ENCODE data around the gene IRF2. TPM values are rescaled to one million over a fixed set of nuclear protein-coding genes. Genes with fewer than 3 reads are reported as not detected.

Gene IRF2
- total RNA-seq, 1 donor from 2014 or later = 16.1 TPM

DNA sequence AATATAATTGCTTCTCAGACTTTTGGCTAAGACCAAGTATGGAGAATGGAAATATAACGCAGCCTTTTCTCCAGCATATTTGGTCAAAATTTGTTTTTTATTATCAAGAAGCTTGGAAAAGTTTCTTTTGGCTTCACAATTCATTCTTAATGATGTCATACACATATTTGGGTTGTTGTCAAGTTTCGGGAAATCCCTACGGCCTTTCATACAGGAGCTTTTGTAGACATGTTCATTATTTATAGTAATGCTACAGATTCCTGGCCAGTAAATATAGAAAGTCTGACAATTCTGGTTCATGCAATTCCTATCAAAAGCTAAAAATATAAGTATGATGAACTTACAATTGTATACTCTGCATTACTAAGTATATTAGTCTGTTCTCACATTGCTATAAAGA, 112.9 kb downstream of the IRF2 start:
- Mint-ChIP-seq H3K9me3 (no peaks in the 10 kb centered on the region), H3K36me3 (no peaks in the 10 kb centered on the region)

DNA sequence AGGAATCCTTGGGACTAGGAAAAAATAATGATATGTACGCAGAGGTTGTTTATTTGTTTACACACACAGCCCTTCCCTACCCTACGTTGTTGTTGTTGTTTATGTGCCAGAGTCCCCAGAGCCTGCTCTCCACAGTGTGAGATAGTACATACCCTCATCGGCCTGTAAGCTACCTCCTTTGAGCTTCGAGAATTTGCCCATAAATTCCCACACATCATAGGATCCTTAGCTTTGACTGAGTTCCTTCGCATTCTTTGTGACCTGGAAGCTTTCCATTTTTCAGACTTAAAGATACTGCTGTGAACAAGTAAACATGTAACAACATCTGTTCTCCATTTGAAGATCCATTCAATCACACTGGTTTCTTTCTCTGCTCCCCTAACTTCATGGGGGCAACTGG, 114.5 kb downstream of the IRF2 start:
- Histone ChIP-seq H3K4me3 (no peak overlapping the region), H3K9ac (no peak overlapping the region), H2AFZ (replicated peaks) (peak overlapping the region; percentile 63), H3K9me3 (ENCODE audit: low read depth) (no peaks in the 10 kb centered on the region), H3K4me2 (no peak overlapping the region), H4K20me1 (ENCODE audit: low read depth) (no peaks in the 10 kb centered on the region), H3K4me1 (no peaks in the 10 kb centered on the region), H3F3A (ENCODE audit: low read depth) (no peaks in the 10 kb centered on the region), H3K36me3 (no peaks in the 10 kb centered on the region), H3K79me2 (ENCODE audit: low read depth) (no peaks in the 10 kb centered on the region), H3K27me3 (no peaks in the 10 kb centered on the region), H3K27ac (no peak overlapping the region)
- no peaks in the 10 kb centered on the region for H3K9me3 Mint-ChIP-seq
- DNase-seq (ENCODE audit: low spot score) = no peak
- H3K4me3 Mint-ChIP-seq = no peak overlapping the region
- TF ChIP-seq, protein P1, sequence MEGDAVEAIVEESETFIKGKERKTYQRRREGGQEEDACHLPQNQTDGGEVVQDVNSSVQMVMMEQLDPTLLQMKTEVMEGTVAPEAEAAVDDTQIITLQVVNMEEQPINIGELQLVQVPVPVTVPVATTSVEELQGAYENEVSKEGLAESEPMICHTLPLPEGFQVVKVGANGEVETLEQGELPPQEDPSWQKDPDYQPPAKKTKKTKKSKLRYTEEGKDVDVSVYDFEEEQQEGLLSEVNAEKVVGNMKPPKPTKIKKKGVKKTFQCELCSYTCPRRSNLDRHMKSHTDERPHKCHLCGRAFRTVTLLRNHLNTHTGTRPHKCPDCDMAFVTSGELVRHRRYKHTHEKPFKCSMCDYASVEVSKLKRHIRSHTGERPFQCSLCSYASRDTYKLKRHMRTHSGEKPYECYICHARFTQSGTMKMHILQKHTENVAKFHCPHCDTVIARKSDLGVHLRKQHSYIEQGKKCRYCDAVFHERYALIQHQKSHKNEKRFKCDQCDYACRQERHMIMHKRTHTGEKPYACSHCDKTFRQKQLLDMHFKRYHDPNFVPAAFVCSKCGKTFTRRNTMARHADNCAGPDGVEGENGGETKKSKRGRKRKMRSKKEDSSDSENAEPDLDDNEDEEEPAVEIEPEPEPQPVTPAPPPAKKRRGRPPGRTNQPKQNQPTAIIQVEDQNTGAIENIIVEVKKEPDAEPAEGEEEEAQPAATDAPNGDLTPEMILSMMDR (IDR thresholded peaks at IDR 0.05) = no peak
- TF ChIP-seq EZH2phosphoT487 (IDR thresholded peaks at IDR 0.05) (no peak), EZH2 (IDR thresholded peaks at IDR 0.05) (no peak)
- H3K4me1 Mint-ChIP-seq = peaks cover 12% of the 10 kb centered on the region
- no peak overlapping the region for H3K27ac Mint-ChIP-seq
- H3K27me3 Mint-ChIP-seq (ENCODE audit: insufficient read depth, low read depth) = peaks cover 8% of the 10 kb centered on the region
- no peaks in the 10 kb centered on the region for H3K36me3 Mint-ChIP-seq

More for the DNA sequence above, 112.9 kb downstream of the IRF2 start:
- H3K4me3 Mint-ChIP-seq = no peak overlapping the region
- Histone ChIP-seq H3K4me2 (no peak overlapping the region), H3K27me3 (no peaks in the 10 kb centered on the region), H3F3A (ENCODE audit: low read depth) (no peaks in the 10 kb centered on the region), H3K9ac (no peak overlapping the region), H3K36me3 (no peaks in the 10 kb centered on the region), H2AFZ (replicated peaks) (no peak overlapping the region), H3K9me3 (ENCODE audit: low read depth) (no peaks in the 10 kb centered on the region), H3K4me1 (no peaks in the 10 kb centered on the region), H3K27ac (no peak overlapping the region), H3K4me3 (no peak overlapping the region), H4K20me1 (ENCODE audit: low read depth) (no peaks in the 10 kb centered on the region), H3K79me2 (ENCODE audit: low read depth) (no peaks in the 10 kb centered on the region)
- DNase-seq (ENCODE audit: low spot score) = no peak
- TF ChIP-seq EZH2phosphoT487 (IDR thresholded peaks at IDR 0.05) (no peak), EZH2 (IDR thresholded peaks at IDR 0.05) (no peak)
- TF ChIP-seq, protein P1 (IDR thresholded peaks at IDR 0.05) = no peak
- H3K27me3 Mint-ChIP-seq (ENCODE audit: insufficient read depth, low read depth) = peaks cover 8% of the 10 kb centered on the region
- H3K27ac Mint-ChIP-seq = no peak overlapping the region
- peaks cover 8% of the 10 kb centered on the region for H3K4me1 Mint-ChIP-seq

DNA sequence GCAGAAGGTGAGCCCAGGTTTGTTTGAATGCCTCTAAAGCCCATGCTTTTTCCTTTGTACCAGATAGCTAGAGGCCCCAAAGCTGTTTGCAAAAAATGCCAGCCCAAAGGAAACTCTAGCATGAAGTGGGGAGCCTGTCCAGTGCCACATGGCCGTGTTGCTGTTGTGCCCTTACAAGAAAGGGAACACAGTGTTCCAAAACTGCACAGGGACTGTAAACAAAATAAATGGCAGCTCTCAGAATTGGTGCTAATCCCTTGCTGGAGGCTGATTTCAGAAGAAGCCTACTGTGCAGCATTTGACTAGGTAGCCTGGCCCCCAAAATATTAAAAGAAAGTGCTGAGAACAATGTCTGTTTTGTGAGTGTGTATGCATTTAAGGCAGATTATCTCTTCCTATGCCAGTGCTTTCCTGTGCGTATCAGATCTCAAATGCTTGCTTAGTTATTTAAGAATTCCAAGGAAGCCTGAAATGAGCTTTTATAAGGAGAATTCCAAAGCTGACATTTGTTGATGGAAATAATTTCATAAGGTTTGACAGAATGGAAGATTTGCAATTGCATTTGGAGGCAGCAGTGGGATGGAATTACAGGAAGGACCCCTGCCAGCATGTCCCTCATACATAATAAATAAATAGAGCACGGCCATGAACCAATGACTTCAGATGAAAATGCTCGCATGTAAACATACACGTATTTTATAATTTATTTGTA, 115.7 kb downstream of the IRF2 start:
- TF ChIP-seq EZH2 (IDR thresholded peaks at IDR 0.05) = no peak
- TF ChIP-seq, protein P1 (IDR thresholded peaks at IDR 0.05) = no peak
- H3K36me3 ChIP-seq = no peaks in the 10 kb centered on the region
- no peak overlapping the region for H3K4me2 ChIP-seq
- no peaks in the 10 kb centered on the region for H3K4me1 ChIP-seq
- H3K27ac ChIP-seq = no peak overlapping the region
- no peaks in the 10 kb centered on the region for H3K36me3 Mint-ChIP-seq
- no peak overlapping the region for H3K4me3 Mint-ChIP-seq
- H2AFZ ChIP-seq (replicated peaks) = no peak overlapping the region
- H3F3A ChIP-seq (ENCODE audit: low read depth) = no peaks in the 10 kb centered on the region
- H3K4me3 ChIP-seq = no peak overlapping the region
- H3K9me3 ChIP-seq (ENCODE audit: low read depth) = no peaks in the 10 kb centered on the region
- DNase-seq (ENCODE audit: low spot score) = no peak
- no peak overlapping the region for H3K27ac Mint-ChIP-seq
- peaks cover 12% of the 10 kb centered on the region for H3K4me1 Mint-ChIP-seq
- no peaks in the 10 kb centered on the region for H3K9me3 Mint-ChIP-seq
- H3K79me2 ChIP-seq (ENCODE audit: low read depth) = no peaks in the 10 kb centered on the region
- no peaks in the 10 kb centered on the region for H3K27me3 ChIP-seq
- no peaks in the 10 kb centered on the region for H4K20me1 ChIP-seq (ENCODE audit: low read depth)
- H3K27me3 Mint-ChIP-seq (ENCODE audit: insufficient read depth, low read depth) = peaks cover 4% of the 10 kb centered on the region
- no peak overlapping the region for H3K9ac ChIP-seq

Measured in neural progenitor cell (in vitro differentiated cells).